ENCODE results near the gene GSTT2. TPM values are rescaled to one million over a fixed set of nuclear protein-coding genes. Genes with fewer than 3 reads are reported as not detected.
"Not testable (repeated sequence)": the region's sequence is repeated elsewhere in the genome, so short reads cannot be mapped to it uniquely, and the experiment has no call there.

GSTT2 gene
- total and polyA plus RNA-seq, 7 donors = 1.1 to 1.2 TPM; not detected in 5

GRCh38 chr22:23970201-23970641, 9.7 kb upstream of the GSTT2 start:
- H3K4me3 ChIP-seq = no peak overlapping the region
- H3K27ac ChIP-seq = no peak overlapping the region
- H3K4me1 ChIP-seq = peaks cover 0 to 10% (median 5%) of the 10 kb centered on the region in 4 donors
- TF ChIP-seq POLR2A (IDR thresholded peaks at IDR 0.05) (no peak), CTCF (IDR thresholded peaks at IDR 0.05) (no peak), POLR2AphosphoS5 (IDR thresholded peaks at IDR 0.05) (no peak), EP300 (IDR thresholded peaks at IDR 0.05) (no peak)
- no peaks in the 10 kb centered on the region for H3K27me3 ChIP-seq
- peaks cover 8 to 30% (median 18%) of the 10 kb centered on the region in 4 donors for H3K36me3 ChIP-seq
- WGBS, 2 donors = 63 to 79% methylated on average over 5 of the region's 5 CpGs
- no peaks in the 10 kb centered on the region for H3K9me3 ChIP-seq
- DNase-seq = no peak
- intact Hi-C loops (cut with DNase I) = no loop called here

DNA sequence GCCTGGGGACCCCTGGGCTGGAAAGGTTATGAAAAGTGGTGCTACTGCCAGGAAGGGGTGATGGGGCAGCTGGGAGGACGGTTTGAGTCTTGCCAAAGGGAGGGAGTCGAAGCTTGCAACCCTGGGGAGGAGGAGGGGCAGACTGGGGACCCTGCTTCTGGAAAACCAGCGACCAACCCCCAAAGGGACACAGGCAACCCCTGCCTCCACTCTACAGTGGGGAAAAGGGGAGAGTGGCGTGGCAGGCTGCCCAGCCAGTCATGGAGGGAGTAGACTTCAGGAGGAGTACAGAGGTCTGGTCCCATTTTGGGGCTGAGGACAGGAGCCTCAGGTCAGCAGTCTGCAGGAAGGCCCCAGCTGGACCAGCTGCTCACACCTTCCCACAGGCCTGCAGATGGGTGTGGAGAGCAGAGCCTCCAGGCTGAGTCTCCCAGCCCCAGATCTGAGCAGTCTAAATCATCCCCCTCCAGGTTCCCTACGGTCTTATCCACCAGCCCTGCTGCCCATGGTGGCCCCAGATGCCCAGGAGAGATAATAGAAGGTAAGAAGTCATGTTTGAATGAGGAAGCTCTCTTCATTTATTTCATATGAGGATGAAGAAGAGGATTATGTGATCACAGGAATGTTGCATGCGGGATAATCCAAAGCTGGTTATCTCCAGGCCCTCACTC, 9.0 kb upstream of the GSTT2 start:
- Histone ChIP-seq H3K9me3 (no peaks in the 10 kb centered on the region), H3K4me3 (no peak overlapping the region), H3K4me1 (peaks cover 0 to 10% (median 5%) of the 10 kb centered on the region in 4 donors), H3K36me3 (peaks cover 8 to 30% (median 18%) of the 10 kb centered on the region in 4 donors), H3K27ac (no peak overlapping the region), H3K27me3 (no peaks in the 10 kb centered on the region)
- TF ChIP-seq CTCF (IDR thresholded peaks at IDR 0.05) (no peak), EP300 (IDR thresholded peaks at IDR 0.05) (no peak), POLR2AphosphoS5 (IDR thresholded peaks at IDR 0.05) (no peak), POLR2A (IDR thresholded peaks at IDR 0.05) (no peak)
- WGBS, 2 donors = 66 to 73% methylated on average over 6 of the region's 6 CpGs
- DNase-seq = peak; percentile 38
- intact Hi-C loops (cut with DNase I) = no loop called here

GRCh38 chr22:23971927-23972326, 8.0 kb upstream of the GSTT2 start:
- intact Hi-C loops (cut with DNase I); H3K27me3 ChIP-seq; DNase-seq: not testable (repeated sequence)

DNA sequence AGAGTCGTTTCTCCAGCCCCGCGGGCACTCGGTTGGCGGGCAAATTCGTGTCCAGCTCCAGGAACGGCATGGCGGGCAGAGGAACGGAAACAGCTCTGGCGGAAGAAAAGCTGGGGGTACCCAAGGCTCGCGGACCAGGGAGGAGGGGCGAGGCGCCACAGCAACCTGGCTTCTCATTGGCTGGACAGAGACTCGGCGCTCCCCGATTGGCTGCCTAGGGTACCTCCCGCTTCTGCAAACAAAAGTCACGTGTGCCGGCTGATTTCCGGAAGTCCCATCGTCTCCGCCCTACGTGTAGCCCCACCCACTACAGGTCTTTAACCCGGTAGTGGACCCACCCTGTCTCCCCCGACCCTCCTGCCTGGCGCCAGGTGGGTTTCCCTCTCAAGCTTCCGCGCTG, 5.6 kb upstream of the GSTT2 start, which contains the start of gene DDT:
TSS of gene DDT (minus strand) at position 97 of the 400 bp plus-strand sequence. CDS start at position 70, 27 bp downstream.
- H3K9me3 ChIP-seq; intact Hi-C loops (cut with DNase I); H3K4me1 ChIP-seq; H3K4me3 ChIP-seq; H3K27ac ChIP-seq; DNase-seq; H3K27me3 ChIP-seq: not testable (repeated sequence)
- no CpG with 5 or more reads among the region's 29 CpGs for WGBS, 2 donors
- peaks cover 8 to 26% (median 18%) of the 10 kb centered on the region in 4 donors for H3K36me3 ChIP-seq

More at GRCh38 chr22:23971927-23972326, 8.0 kb upstream of the GSTT2 start:
- not testable (repeated sequence) for H3K9me3 ChIP-seq, H3K27ac ChIP-seq, H3K4me3 ChIP-seq, H3K4me1 ChIP-seq
- 87% methylated on average over 3 of the region's 3 CpGs for WGBS, 2 donors
- peaks cover 8 to 30% (median 18%) of the 10 kb centered on the region in 4 donors for H3K36me3 ChIP-seq

GRCh38 chr22:23974836-23975352, 5.0 kb upstream of the GSTT2 start:
- intact Hi-C loops (cut with DNase I); DNase-seq; H3K27me3 ChIP-seq; H3K9me3 ChIP-seq; H3K4me3 ChIP-seq; H3K4me1 ChIP-seq; H3K27ac ChIP-seq: not testable (repeated sequence)
- peaks cover 8 to 21% (median 15%) of the 10 kb centered on the region in 4 donors for H3K36me3 ChIP-seq
- 5 to 24% methylated on average over 8 of the region's 27 CpGs for WGBS, 2 donors

GRCh38 chr22:23977304-23977703, 2.6 kb upstream of the GSTT2 start:
- H3K4me1 ChIP-seq; H3K36me3 ChIP-seq; H3K27me3 ChIP-seq; H3K9me3 ChIP-seq; intact Hi-C loops (cut with DNase I); H3K4me3 ChIP-seq; H3K27ac ChIP-seq; DNase-seq: not testable (repeated sequence)
- 86 to 91% methylated on average over 7 to 9 of the region's 12 CpGs for WGBS, 2 donors

- H3K9me3 ChIP-seq; intact Hi-C loops (cut with DNase I): not testable (repeated sequence)
These were observed 633 bp downstream of the GSTT2 start for GRCh38 chr22:23980567-23980966.

More at GRCh38 chr22:23980567-23980966, 633 bp downstream of the GSTT2 start:
- not testable (repeated sequence) for H3K27ac ChIP-seq, H3K36me3 ChIP-seq, H3K4me3 ChIP-seq, H3K4me1 ChIP-seq, DNase-seq, H3K27me3 ChIP-seq
- WGBS, 2 donors = 12 to 41% methylated on average over 5 to 6 of the region's 7 CpGs
